NCI-H187 (cell line): ENCODE data around the gene CARMIL1.

Source experiments
- DNase-seq, 2 experiments: peaks; one replicate each; lab custom pipeline; 2025; lab: John Stamatoyannopoulos, UW

Gene CARMIL1

GRCh38 chr6:25446830-25447569 is 167.8 kb downstream of the CARMIL1 start:
- no peak for DNase-seq

GRCh38 chr6:25447570-25447929 is 168.4 kb downstream of the CARMIL1 start:
- no peak for DNase-seq

GRCh38 chr6:25448965-25449538 is 169.9 kb downstream of the CARMIL1 start:
- no peak for DNase-seq

- peak in 1 of 2 experiments; percentile 7 for DNase-seq
Measured at GRCh38 chr6:25449774-25450173, 170.6 kb downstream of the CARMIL1 start.

GRCh38 chr6:25450469-25451198 is 171.5 kb downstream of the CARMIL1 start:
- DNase-seq, result no peak

GRCh38 chr6:25452031-25452430 is 172.9 kb downstream of the CARMIL1 start:
- no peak for DNase-seq

GRCh38 chr6:25453288-25453687 is 174.1 kb downstream of the CARMIL1 start:
- no peak for DNase-seq

GRCh38 chr6:25454136-25454535 is 175.0 kb downstream of the CARMIL1 start:
- no peak for DNase-seq

GRCh38 chr6:25456249-25457040 is 177.3 kb downstream of the CARMIL1 start:
- DNase-seq, result no peak

- DNase-seq, result no peak
Measured at GRCh38 chr6:25457516-25457915, 178.3 kb downstream of the CARMIL1 start.

- DNase-seq, result no peak
Measured at GRCh38 chr6:25458485-25458884, 179.3 kb downstream of the CARMIL1 start.

GRCh38 chr6:25462235-25462897 is 183.2 kb downstream of the CARMIL1 start:
- no peak for DNase-seq

GRCh38 chr6:25463441-25463840 is 184.3 kb downstream of the CARMIL1 start:
- no peak for DNase-seq

GRCh38 chr6:25464225-25464624 is 185.1 kb downstream of the CARMIL1 start:
- DNase-seq, result no peak

GRCh38 chr6:25465941-25466340 is 186.8 kb downstream of the CARMIL1 start:
- no peak for DNase-seq

- no peak for DNase-seq
Measured at GRCh38 chr6:25468881-25469280, 189.7 kb downstream of the CARMIL1 start.

- DNase-seq, result no peak
Measured at GRCh38 chr6:25469797-25470388, 190.7 kb downstream of the CARMIL1 start.

GRCh38 chr6:25472306-25472705 is 193.1 kb downstream of the CARMIL1 start:
- DNase-seq, result no peak

- no peak for DNase-seq
Measured at GRCh38 chr6:25472906-25473305, 193.7 kb downstream of the CARMIL1 start.

- no peak for DNase-seq
Measured at GRCh38 chr6:25473447-25473846, 194.3 kb downstream of the CARMIL1 start.

- no peak for DNase-seq
Measured at GRCh38 chr6:25476126-25476525, 197.0 kb downstream of the CARMIL1 start.
